GM20000 (cell line): Measurements from ENCODE around the gene RNASE9.
"Not testable (repeated sequence)": the region's sequence is repeated elsewhere in the genome, so short reads cannot be mapped to it uniquely, and the experiment has no call there.

ENCODE experiments used
- DNase-seq: peaks from one replicate; pipeline ENCODE4 v3.0.0; 2012; ENCODE audit warnings: low spot score
- CTCF ChIP-seq: IDR thresholded peaks from 2 replicates; pipeline ENCODE4 v1.5.1; 2012; ENCODE audit warnings: mild to moderate bottlenecking, control low read depth; ENCODE audit errors: extremely low read depth, missing control alignments

Gene RNASE9

GRCh38 chr14:20508367-20508766 lies 52.5 kb downstream of the RNASE9 start:
- no peak for DNase-seq
- TF ChIP-seq CTCF = no peak

GRCh38 chr14:20507537-20507936 lies 53.3 kb downstream of the RNASE9 start:
- not testable (repeated sequence) for DNase-seq

- DNase-seq = not testable (repeated sequence)
Observed at GRCh38 chr14:20506752-20507151, 54.1 kb downstream of the RNASE9 start.

- DNase-seq = not testable (repeated sequence)
Observed at GRCh38 chr14:20506276-20506675, 54.6 kb downstream of the RNASE9 start.
